ENCODE measurements around the gene C15orf39. TPM values are rescaled to one million over a fixed set of nuclear protein-coding genes. Genes with fewer than 3 reads are reported as not detected.

Gene C15orf39
- total and polyA plus RNA-seq, 2 of the 13 experiments (the other 11 are each of a cell fraction or from before 2014, with no cell fraction given): 6.2 to 13.5 TPM

GRCh38 chr15:75230551-75231371, 29.1 kb downstream of the C15orf39 start (continued):
- no peak for TF ChIP-seq ZNF407 (CRISPR knock-in tag; IDR thresholded peaks at IDR 0.05; ENCODE audit: not compliant biosample characterization)
- TF ChIP-seq TGIF2 (CRISPR knock-in tag; IDR thresholded peaks at IDR 0.05): no peak
- peak; percentile 81 for TF ChIP-seq RXRA (CRISPR knock-in tag; IDR thresholded peaks at IDR 0.05)
- peak; percentile 72 for TF ChIP-seq RXRB (CRISPR knock-in tag; IDR thresholded peaks at IDR 0.05; ENCODE audit: borderline replicate concordance)
- TF ChIP-seq TP53 (CRISPR knock-in tag; conservative IDR thresholded peaks at IDR 0.05): no peak
- TF ChIP-seq ZNF546 (CRISPR knock-in tag; conservative IDR thresholded peaks at IDR 0.05): no peak
- peak; percentile 86 for TF ChIP-seq ZNF768 (CRISPR knock-in tag; IDR thresholded peaks at IDR 0.05)

Measured in HepG2 (cell line).